Activated CD8-positive, alpha-beta memory T cell treated with anti-CD3 and anti-CD28 coated beads for 48 hours (primary cell): ENCODE data around the gene EXOC6.

ENCODE experiments used
- DNase-seq, 3 experiments: peaks; one replicate each; pipeline ENCODE4 v3.0.0-alpha.2; 2020; ENCODE audit warnings: low read depth in 2 of 3, low spot score in 2 of 3

Gene EXOC6

GRCh38 chr10:92832998-92833650 lies 15.2 kb upstream of the EXOC6 start:
- DNase-seq: no peak

- no peak for DNase-seq
Observed at GRCh38 chr10:92834331-92834730, 14.0 kb upstream of the EXOC6 start.

- DNase-seq: no peak
Observed at GRCh38 chr10:92834986-92835385, 13.3 kb upstream of the EXOC6 start.

- no peak for DNase-seq
Observed at GRCh38 chr10:92837456-92837855, 10.9 kb upstream of the EXOC6 start.

- peak in 2 of 3 experiments; percentile 13 to 45 for DNase-seq
Observed at GRCh38 chr10:92839191-92840085, 8.9 kb upstream of the EXOC6 start.

GRCh38 chr10:92844746-92845145 lies 3.6 kb upstream of the EXOC6 start:
- no peak for DNase-seq

GRCh38 chr10:92845921-92846320 lies 2.4 kb upstream of the EXOC6 start:
- no peak for DNase-seq

GRCh38 chr10:92846344-92846743 lies 2.0 kb upstream of the EXOC6 start:
- DNase-seq: no peak

GRCh38 chr10:92846854-92847201 lies 1.5 kb upstream of the EXOC6 start:
- no peak for DNase-seq

- DNase-seq: no peak
Observed at GRCh38 chr10:92847202-92847864, 987 bp upstream of the EXOC6 start.

GRCh38 chr10:92848037-92848440 lies 281 bp upstream of the EXOC6 start:
- no peak for DNase-seq

- DNase-seq: no peak
Observed at GRCh38 chr10:92849234-92849525, 860 bp downstream of the EXOC6 start.

- no peak for DNase-seq
Observed at GRCh38 chr10:92849576-92850090, 1.3 kb downstream of the EXOC6 start.

- no peak for DNase-seq
Observed at GRCh38 chr10:92850185-92850584, 1.9 kb downstream of the EXOC6 start.

GRCh38 chr10:92851003-92851402 lies 2.7 kb downstream of the EXOC6 start:
- no peak for DNase-seq

- no peak for DNase-seq
Observed at GRCh38 chr10:92855560-92855959, 7.2 kb downstream of the EXOC6 start.

GRCh38 chr10:92857904-92858514 lies 9.7 kb downstream of the EXOC6 start:
- DNase-seq: no peak

GRCh38 chr10:92867235-92867634 lies 18.9 kb downstream of the EXOC6 start:
- DNase-seq: no peak

GRCh38 chr10:92868036-92868435 lies 19.7 kb downstream of the EXOC6 start:
- DNase-seq: no peak

- DNase-seq: no peak
Observed at GRCh38 chr10:92868557-92868956, 20.2 kb downstream of the EXOC6 start.

- no peak for DNase-seq
Observed at GRCh38 chr10:92873029-92873428, 24.7 kb downstream of the EXOC6 start.
